Type B pancreatic cell (in vitro differentiated cells): ENCODE results near the gene CADPS. TPM values are rescaled to one million over a fixed set of nuclear protein-coding genes. Genes with fewer than 3 reads are reported as not detected.

ENCODE experiments used
- DNase-seq: peaks from one replicate; pipeline ENCODE4 v3.0.0; 2021; ENCODE audit warnings: mixed read lengths; ENCODE audit not compliant: unreplicated experiment; ENCODE audit errors: extremely low spot score
- H3K27ac Mint-ChIP-seq: 2 replicates; pipeline ENCODE4 v1.8.0; 2021; ENCODE audit warnings: mild to moderate bottlenecking, mixed read lengths
- H3K27me3 Mint-ChIP-seq: 2 replicates; pipeline ENCODE4 v1.8.0; 2021; ENCODE audit warnings: mixed read lengths
- H3K36me3 Mint-ChIP-seq: 2 replicates; pipeline ENCODE4 v1.8.0; 2021; ENCODE audit warnings: mixed read lengths
- H3K4me1 Mint-ChIP-seq: one replicate; pipeline ENCODE4 v1.8.0; 2021; ENCODE audit warnings: mixed read lengths; ENCODE audit not compliant: unreplicated experiment
- H3K4me3 Mint-ChIP-seq: 2 replicates; pipeline ENCODE4 v1.8.0; 2021; ENCODE audit warnings: mild to moderate bottlenecking, mixed read lengths
- H3K9me3 Mint-ChIP-seq: 2 replicates; pipeline ENCODE4 v1.8.0; 2021; ENCODE audit warnings: mixed read lengths
- CTCF ChIP-seq: fragments of 200-600 bp; sonication (generic); conservative IDR thresholded peaks from 2 replicates; pipeline ENCODE4 v1.5.0; 2021; ENCODE audit warnings: antibody characterized with exemption, mild to moderate bottlenecking
- total RNA-seq: library from RNA; stranded (reverse); gene quantifications from 2 replicates; pipeline ENCODE4 v1.2.1, GENCODE V29; 2021; ENCODE audit warnings: low replicate concordance

CADPS gene
- total RNA-seq, 1 donor from 2014 or later = 21.6 TPM

DNA sequence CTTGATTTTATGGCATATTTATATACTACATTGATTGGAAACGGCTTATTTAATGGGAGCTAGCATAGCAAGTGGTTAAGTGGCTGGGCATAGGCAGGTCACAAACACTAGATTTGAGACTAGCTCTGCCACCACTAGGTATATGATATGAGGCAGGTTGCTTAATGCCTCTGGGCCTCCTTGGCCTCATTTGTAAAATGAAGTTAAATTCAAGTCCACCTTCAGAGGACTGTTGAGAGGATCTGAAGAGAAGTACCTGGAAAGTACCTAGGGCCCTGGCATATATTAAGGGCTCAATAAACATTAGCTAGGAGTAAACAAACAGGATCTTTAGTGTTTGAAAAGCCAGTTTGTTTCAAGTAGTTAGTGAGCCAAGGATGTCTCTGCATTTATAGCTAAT lies 335.5 kb downstream of the CADPS start:
- Mint-ChIP-seq H3K36me3 (no peaks in the 10 kb centered on the region), H3K4me1 (no peaks in the 10 kb centered on the region), H3K9me3 (no peaks in the 10 kb centered on the region), H3K27ac (no peak overlapping the region), H3K27me3 (peaks cover 45% of the 10 kb centered on the region), H3K4me3 (no peak overlapping the region)
- DNase-seq = no peak
- TF ChIP-seq CTCF = no peak

DNA sequence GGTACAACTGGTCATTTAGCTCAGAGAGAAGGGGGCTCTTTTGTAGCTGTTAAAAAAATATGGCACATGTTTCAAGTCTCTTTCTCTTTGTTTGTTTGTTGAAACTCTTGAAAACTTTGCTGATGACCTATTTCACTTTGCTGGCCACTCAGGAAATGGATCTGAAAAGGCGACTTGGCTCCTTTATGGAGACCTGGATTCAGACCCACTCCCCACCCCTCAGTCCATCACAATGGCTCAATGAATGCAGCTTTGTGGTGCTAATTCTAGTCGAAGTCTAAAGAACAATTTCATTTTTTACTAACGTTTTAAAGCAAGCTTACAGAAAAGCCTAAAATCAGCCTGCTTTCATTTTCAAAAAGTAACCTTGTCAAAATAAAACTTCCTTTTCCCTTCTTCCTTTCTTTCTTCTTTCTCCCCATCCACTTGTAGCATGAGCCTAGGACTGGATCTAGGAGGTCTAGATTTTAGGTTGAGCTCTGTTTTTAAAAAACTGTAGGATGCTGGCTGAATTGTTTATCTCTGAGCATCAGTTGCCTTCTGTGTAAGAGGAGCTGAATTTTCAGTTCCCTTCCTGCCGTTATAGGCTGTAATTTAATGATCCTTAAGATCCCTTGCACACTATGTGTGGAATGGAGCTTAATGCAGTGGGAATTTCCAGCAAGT lies 336.4 kb downstream of the CADPS start:
- no peak overlapping the region for H3K27ac Mint-ChIP-seq
- no peaks in the 10 kb centered on the region for H3K4me1 Mint-ChIP-seq
- DNase-seq = no peak
- no peaks in the 10 kb centered on the region for H3K36me3 Mint-ChIP-seq
- H3K9me3 Mint-ChIP-seq = no peaks in the 10 kb centered on the region
- H3K27me3 Mint-ChIP-seq = peaks cover 50% of the 10 kb centered on the region
- no peak overlapping the region for H3K4me3 Mint-ChIP-seq
- no peak for TF ChIP-seq CTCF

GRCh38 chr3:62534326-62534725 lies 340.9 kb downstream of the CADPS start:
- Mint-ChIP-seq H3K36me3 (no peaks in the 10 kb centered on the region), H3K4me3 (no peak overlapping the region), H3K9me3 (no peaks in the 10 kb centered on the region), H3K4me1 (no peaks in the 10 kb centered on the region), H3K27ac (no peak overlapping the region), H3K27me3 (peaks cover 53% of the 10 kb centered on the region)
- TF ChIP-seq CTCF = no peak
- no peak for DNase-seq

- Mint-ChIP-seq H3K4me3 (no peak overlapping the region), H3K9me3 (no peaks in the 10 kb centered on the region), H3K27ac (no peak overlapping the region), H3K36me3 (no peaks in the 10 kb centered on the region), H3K27me3 (peaks cover 41% of the 10 kb centered on the region), H3K4me1 (no peaks in the 10 kb centered on the region)
- no peak for TF ChIP-seq CTCF
- no peak for DNase-seq
Observed at GRCh38 chr3:62532796-62533195, 342.4 kb downstream of the CADPS start.

DNA sequence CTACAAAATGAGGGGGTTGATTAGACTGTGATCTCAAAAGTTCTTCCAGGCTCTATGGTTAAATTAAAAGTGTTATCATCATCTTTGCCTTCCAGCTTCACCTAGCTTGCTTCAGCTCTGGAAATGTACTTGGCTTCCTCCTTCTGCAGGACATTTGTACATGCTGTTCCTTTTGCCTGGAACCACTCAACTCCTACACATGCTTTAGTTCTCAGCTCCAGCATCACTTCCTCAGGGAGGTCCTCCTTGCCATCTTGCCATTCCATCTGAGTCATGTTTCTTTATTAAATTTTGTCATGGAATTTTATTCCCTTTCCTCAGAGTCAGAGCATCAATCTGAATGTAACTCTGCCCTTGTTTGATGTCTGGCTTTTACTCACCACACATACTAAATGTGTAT lies 343.2 kb downstream of the CADPS start:
- H3K27me3 Mint-ChIP-seq = peaks cover 37% of the 10 kb centered on the region
- no peaks in the 10 kb centered on the region for H3K4me1 Mint-ChIP-seq
- H3K4me3 Mint-ChIP-seq = no peak overlapping the region
- no peaks in the 10 kb centered on the region for H3K9me3 Mint-ChIP-seq
- DNase-seq = no peak
- no peaks in the 10 kb centered on the region for H3K36me3 Mint-ChIP-seq
- TF ChIP-seq CTCF = no peak
- H3K27ac Mint-ChIP-seq = no peak overlapping the region

DNA sequence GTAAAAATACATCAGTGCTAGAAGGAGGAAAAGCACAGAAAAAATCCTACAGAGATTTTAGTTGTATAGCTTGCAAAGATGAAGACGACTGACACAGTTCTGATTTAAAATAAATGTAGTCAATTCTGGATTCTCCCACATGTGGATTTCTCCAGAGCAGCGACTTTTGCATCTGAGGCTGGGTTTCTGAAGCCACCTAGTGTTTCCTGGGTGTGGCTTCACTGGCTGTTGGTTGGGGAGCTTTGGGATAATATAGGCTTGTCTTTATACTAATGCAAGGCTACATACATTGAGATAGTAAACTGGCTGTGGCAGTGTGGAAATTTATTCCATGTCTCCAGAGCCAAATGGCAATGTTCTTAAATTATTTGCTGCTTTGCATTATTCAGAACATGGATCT lies 343.7 kb downstream of the CADPS start:
- DNase-seq = no peak
- Mint-ChIP-seq H3K27me3 (peaks cover 32% of the 10 kb centered on the region), H3K27ac (no peak overlapping the region), H3K9me3 (no peaks in the 10 kb centered on the region), H3K4me3 (no peak overlapping the region), H3K4me1 (no peaks in the 10 kb centered on the region), H3K36me3 (no peaks in the 10 kb centered on the region)
- TF ChIP-seq CTCF = no peak
